HEK293 (cell line): ENCODE data around the gene RPGRIP1L.

Experiments
- PRDM2 ChIP-seq: fragments of 450-650 bp; formaldehyde crosslinking; IDR thresholded peaks from 2 replicates; pipeline ENCODE4 v1.5.1; 2016; ENCODE audit warnings: missing biosample characterization, missing genetic modification characterization, borderline replicate concordance
- ZBTB49 ChIP-seq: fragments of 450-650 bp; formaldehyde crosslinking; IDR thresholded peaks from 2 replicates; pipeline ENCODE4 v1.5.1; 2016; ENCODE audit warnings: missing biosample characterization, missing genetic modification characterization, low read depth
- ZNF2 ChIP-seq: fragments of 450-650 bp; formaldehyde crosslinking; IDR thresholded peaks from 2 replicates; pipeline ENCODE4 v1.5.1; 2016; ENCODE audit warnings: missing biosample characterization, missing genetic modification characterization
- ZNF280C ChIP-seq: fragments of 450-650 bp; formaldehyde crosslinking; IDR thresholded peaks from 2 replicates; pipeline ENCODE4 v1.5.1; 2016; ENCODE audit warnings: missing biosample characterization, missing genetic modification characterization
- ZNF513 ChIP-seq: fragments of 450-650 bp; IDR thresholded peaks from 2 replicates; pipeline ENCODE4 v1.5.1; 2018; ENCODE audit warnings: missing biosample characterization, missing genetic modification characterization
- ZNF518A ChIP-seq: fragments of 450-650 bp; formaldehyde crosslinking; conservative IDR thresholded peaks from 2 replicates; pipeline ENCODE4 v1.5.1; 2016; ENCODE audit warnings: low read depth, missing biosample characterization, missing genetic modification characterization
- ZNF701 ChIP-seq: fragments of 450-650 bp; formaldehyde crosslinking; IDR thresholded peaks from 2 replicates; pipeline ENCODE4 v1.5.1; 2016; ENCODE audit warnings: missing biosample characterization, missing genetic modification characterization
- ZNF776 ChIP-seq: fragments of 450-650 bp; formaldehyde crosslinking; IDR thresholded peaks from 2 replicates; pipeline ENCODE4 v1.5.0; 2017; ENCODE audit warnings: missing biosample characterization, missing genetic modification characterization, borderline replicate concordance
- ZSCAN4 ChIP-seq: fragments of 450-650 bp; formaldehyde crosslinking; IDR thresholded peaks from 2 replicates; pipeline ENCODE4 v1.5.1; 2017; ENCODE audit warnings: missing biosample characterization, missing genetic modification characterization

The RPGRIP1L gene

GRCh38 chr16:53666786-53667415, 36.8 kb downstream of the RPGRIP1L start (continued):
- TF ChIP-seq ZNF518A (tag by site-specific recombination) (no peak), ZNF2 (no peak), PRDM2 (no peak), ZNF701 (tag by site-specific recombination) (no peak), ZNF513 (tag by site-specific recombination) (no peak), ZNF280C (tag by site-specific recombination) (no peak), ZBTB49 (tag by site-specific recombination) (no peak), ZSCAN4 (no peak), ZNF776 (no peak)
